B cell (primary cell): ENCODE data around the gene PAK6. TPM values are rescaled to one million over a fixed set of nuclear protein-coding genes. Genes with fewer than 3 reads are reported as not detected.

Experiments
- ATAC-seq: fragments of 200-7000 bp; cut with Tn5 transposase; one replicate; pipeline ENCODE4 v1.10.0; 2021; ENCODE audit warnings: low read depth, mild to moderate bottlenecking, moderate number of reproducible peaks, moderate library complexity
- CTCF ChIA-PET: fragments of 350-600 bp; sonication (Branson Sonifier 250); formaldehyde crosslinking; loops from one replicate; lab custom pipeline; 2021; ENCODE audit warnings: antibody characterized with exemption, inconsistent platforms; lab: Charles Lee
- POLR2A ChIA-PET: fragments of 350-600 bp; sonication (Branson Sonifier 250); formaldehyde crosslinking; loops from one replicate; lab custom pipeline; 2021; ENCODE audit warnings: antibody characterized with exemption; lab: Charles Lee
- DNase-seq: peaks from one replicate; pipeline ENCODE4 v3.0.0; 2013
- H2AFZ ChIP-seq: 2 replicates; pipeline ENCODE4 v1.6.1; 2012; ENCODE audit warnings: mild to moderate bottlenecking, low read depth, low read length; ENCODE audit not compliant: insufficient read depth, poor library complexity, severe bottlenecking
- H3K27ac ChIP-seq, 2 donors: 1 replicate in 1 of 2; 2 replicates in 1 of 2; pipeline ENCODE4 v1.5.1; 2012 to 2013; ENCODE audit warnings: low read length in 2 of 2, mild to moderate bottlenecking in 2 of 2, moderate library complexity in 1 of 2
- H3K27me3 ChIP-seq, 4 experiments: fragments of 200-600 bp in 1 of 4; sonication (generic) in 1 of 4; replicated peaks in 1 of 4; 1 replicate in 2 of 4; 2 replicates in 2 of 4; pipeline versions ENCODE4 v1.6.1 to v1.7.0; 2013 to 2016; ENCODE audit warnings: low read length in 3 of 4, mild to moderate bottlenecking in 2 of 4, mixed read lengths in 1 of 4, moderate library complexity in 1 of 4; ENCODE audit not compliant: insufficient read depth in 4 of 4, control insufficient read depth in 3 of 4; ENCODE audit errors: control extremely low read depth in 1 of 4
- H3K36me3 ChIP-seq, 2 experiments: replicated peaks in 1 of 2; 1 replicate in 1 of 2; 2 replicates in 1 of 2; pipeline versions ENCODE4 v1.6.1 to v1.7.1; 2013; ENCODE audit warnings: low read length in 1 of 2; ENCODE audit not compliant: insufficient read depth in 2 of 2, control insufficient read depth in 1 of 2; ENCODE audit errors: control extremely low read depth in 1 of 2, extremely low read depth in 1 of 2
- H3K4me1 ChIP-seq, 2 donors: fragments of 200-600 bp in 1 of 2; sonication (generic) in 1 of 2; 1 replicate in 1 of 2; 2 replicates in 1 of 2; pipeline versions ENCODE4 v1.5.1 to v1.6.1; 2013 to 2017; ENCODE audit warnings: low read length in 2 of 2; ENCODE audit not compliant: control insufficient read depth in 2 of 2, insufficient read depth in 2 of 2
- H3K4me2 ChIP-seq: replicated peaks from 2 replicates; pipeline ENCODE3; 2012; ENCODE audit warnings: mild to moderate bottlenecking, low read depth, low read length; ENCODE audit not compliant: poor library complexity, severe bottlenecking
- H3K4me3 ChIP-seq, 5 experiments: fragments of 200-600 bp in 1 of 5; sonication (generic) in 1 of 5; 1 replicate in 3 of 5; 2 replicates in 2 of 5; pipeline versions ENCODE4 v1.5.1 to v1.7.0; 2011 to 2016; ENCODE audit warnings: low read length in 4 of 5, mild to moderate bottlenecking in 4 of 5, low read depth in 2 of 5, control low read depth in 1 of 5, moderate library complexity in 1 of 5; ENCODE audit not compliant: insufficient read depth in 1 of 5; ENCODE audit errors: control extremely low read depth in 1 of 5, extremely low read depth in 1 of 5
- H3K79me2 ChIP-seq: fragments of 200-600 bp; sonication (generic); one replicate; pipeline ENCODE4 v1.6.0; 2016; ENCODE audit warnings: low read length; ENCODE audit not compliant: control insufficient read depth, insufficient read depth
- H3K9ac ChIP-seq: fragments of 200-600 bp; sonication (generic); 2 replicates; pipeline ENCODE4 v1.6.1; 2017; ENCODE audit warnings: mild to moderate bottlenecking, low read length, moderate library complexity
- H3K9me3 ChIP-seq, 3 donors: one replicate each; pipeline versions ENCODE4 v1.6.1 to v1.7.1; 2013; ENCODE audit warnings: low read length in 2 of 3; ENCODE audit not compliant: control insufficient read depth in 2 of 3, insufficient read depth in 1 of 3; ENCODE audit errors: control extremely low read depth in 1 of 3
- H4K20me1 ChIP-seq: 2 replicates; pipeline ENCODE4 v1.6.0; 2012; ENCODE audit warnings: mild to moderate bottlenecking, low read length; ENCODE audit not compliant: insufficient read depth, control insufficient read depth, poor library complexity, severe bottlenecking
- H3K27ac Mint-ChIP-seq: one replicate; pipeline ENCODE4 v1.8.0; 2021; ENCODE audit warnings: mixed read lengths
- H3K27me3 Mint-ChIP-seq: one replicate; pipeline ENCODE4 v1.8.0; 2021; ENCODE audit warnings: mixed read lengths
- H3K4me1 Mint-ChIP-seq: one replicate; pipeline ENCODE4 v1.8.0; 2021; ENCODE audit warnings: mixed read lengths
- H3K4me3 Mint-ChIP-seq: one replicate; pipeline ENCODE4 v1.8.0; 2021; ENCODE audit warnings: mixed read lengths
- H3K9me3 Mint-ChIP-seq: one replicate; pipeline ENCODE4 v1.8.0; 2022; ENCODE audit warnings: mixed read lengths; ENCODE audit not compliant: insufficient read depth
- EZH2 ChIP-seq: IDR thresholded peaks from 2 replicates; pipeline ENCODE4 v1.6.1; 2012; ENCODE audit warnings: borderline replicate concordance, low read depth, mild to moderate bottlenecking, moderate library complexity, low read length; ENCODE audit not compliant: insufficient read depth, poor library complexity, severe bottlenecking
- WGBS: methylation state at CpG from one replicate; pipeline ENCODE4 v1.1.5; 2013; ENCODE audit warnings: missing lambda C conversion rate; ENCODE audit not compliant: insufficient coverage; 5-methylcytosine and 5-hydroxymethylcytosine counted together
- intact Hi-C: fragments of 100-400 bp; cut with micrococcal nuclease; formaldehyde crosslinking; loops from one replicate; pipeline ENCODE4 v1.10.0; 2022
- polyA plus RNA-seq: library from polyadenylated mRNA; depleted of rRNA; stranded (reverse); fragments of >200 nt; gene quantifications from 2 replicates; pipeline ENCODE4 v1.2.3, GENCODE V29; 2012
- total RNA-seq, 2 donors: library from RNA; stranded (reverse); fragments of 120-200 nt in 1 of 2; gene quantifications; 1 replicate in 1 of 2; 2 replicates in 1 of 2; pipeline versions ENCODE4 v1.2.3 to v1.2.4, GENCODE V29; 2013 to 2022
- TF ChIP-seq, protein P1 (sequence below): fragments of 200-600 bp; IDR thresholded peaks from one replicate; pipeline ENCODE4 v1.8.0; 2022; ENCODE audit warnings: antibody characterized with exemption, mild to moderate bottlenecking

Gene PAK6
- total and polyA plus RNA-seq, 2 donors (not counting 1 experiment from before 2014, with no cell fraction given), result 0.45 to 1.2 TPM

DNA sequence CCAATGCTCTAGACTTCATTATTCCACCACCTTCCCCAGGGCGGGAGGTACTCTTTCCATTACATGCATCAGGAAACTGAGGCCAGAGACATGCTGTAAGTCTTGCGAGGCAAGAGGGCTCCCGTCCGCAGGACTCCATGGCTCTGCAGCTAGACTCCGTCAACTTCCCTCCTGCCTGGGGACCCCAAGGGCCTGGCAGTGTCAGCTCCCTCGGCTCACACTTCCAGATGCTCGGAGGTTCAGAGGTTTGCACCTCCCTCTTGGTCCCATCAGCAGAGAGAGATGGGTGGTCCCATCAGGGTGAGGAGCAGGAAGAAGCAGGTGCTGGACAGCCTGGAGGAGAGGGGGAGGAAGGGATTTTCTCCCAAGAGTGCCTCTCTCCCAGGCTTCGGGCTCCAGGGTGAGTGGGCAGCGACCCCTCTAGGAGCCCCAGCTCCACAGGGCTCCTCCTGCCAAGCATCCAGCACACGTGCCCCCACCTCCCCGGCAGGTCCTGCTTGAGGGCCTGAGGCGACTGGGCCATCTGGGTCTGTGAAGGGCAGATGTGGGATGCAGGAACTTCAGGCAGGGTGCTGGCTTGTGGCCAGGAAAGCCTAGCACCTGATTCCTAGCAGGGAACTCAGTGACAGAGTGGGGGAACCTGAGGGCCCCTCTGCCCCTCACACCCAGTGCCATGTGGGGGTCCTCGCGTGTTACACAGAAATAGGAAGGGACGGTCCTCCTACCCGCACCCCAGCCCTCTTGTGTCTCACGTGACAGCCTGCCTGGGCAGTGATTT lies 9.3 kb downstream of the PAK6 start:
- H4K20me1 ChIP-seq, result no peaks in the 10 kb centered on the region
- H3K4me1 Mint-ChIP-seq, result peaks cover 4% of the 10 kb centered on the region
- no peak for DNase-seq

More for the DNA sequence above, 9.3 kb downstream of the PAK6 start:
- Histone ChIP-seq H3K79me2 (no peaks in the 10 kb centered on the region), H3K4me2 (no peak overlapping the region), H3K9ac (no peak overlapping the region), H3K9me3 (peaks cover 0 to 2% (median 0%) of the 10 kb centered on the region in 3 donors), H3K27ac (no peak overlapping the region), H3K27me3 (peaks cover 0 to 28% (median 7%) of the 10 kb centered on the region in 4 experiments), H2AFZ (no peak overlapping the region), H3K36me3 (no peaks in the 10 kb centered on the region), H3K4me1 (peaks cover 4 to 11% of the 10 kb centered on the region in 2 donors), H3K4me3 (no peak overlapping the region)
- peaks cover 13% of the 10 kb centered on the region for H3K27me3 Mint-ChIP-seq
- intact Hi-C loops, result no loop called here
- no peaks in the 10 kb centered on the region for H3K9me3 Mint-ChIP-seq
- no peak overlapping the region for H3K27ac Mint-ChIP-seq
- WGBS, result 91% methylated on average over 14 of the region's 17 CpGs
- POLR2A ChIA-PET, result no interaction called here
- CTCF ChIA-PET, result interaction anchor here (1.2 kb wide), 1 partner anchor 31 kb away, joined by 3 read pairs; no protein-coding TSS in a partner anchor
- no peak overlapping the region for H3K4me3 Mint-ChIP-seq
- no peak for ATAC-seq
- TF ChIP-seq, protein P1, sequence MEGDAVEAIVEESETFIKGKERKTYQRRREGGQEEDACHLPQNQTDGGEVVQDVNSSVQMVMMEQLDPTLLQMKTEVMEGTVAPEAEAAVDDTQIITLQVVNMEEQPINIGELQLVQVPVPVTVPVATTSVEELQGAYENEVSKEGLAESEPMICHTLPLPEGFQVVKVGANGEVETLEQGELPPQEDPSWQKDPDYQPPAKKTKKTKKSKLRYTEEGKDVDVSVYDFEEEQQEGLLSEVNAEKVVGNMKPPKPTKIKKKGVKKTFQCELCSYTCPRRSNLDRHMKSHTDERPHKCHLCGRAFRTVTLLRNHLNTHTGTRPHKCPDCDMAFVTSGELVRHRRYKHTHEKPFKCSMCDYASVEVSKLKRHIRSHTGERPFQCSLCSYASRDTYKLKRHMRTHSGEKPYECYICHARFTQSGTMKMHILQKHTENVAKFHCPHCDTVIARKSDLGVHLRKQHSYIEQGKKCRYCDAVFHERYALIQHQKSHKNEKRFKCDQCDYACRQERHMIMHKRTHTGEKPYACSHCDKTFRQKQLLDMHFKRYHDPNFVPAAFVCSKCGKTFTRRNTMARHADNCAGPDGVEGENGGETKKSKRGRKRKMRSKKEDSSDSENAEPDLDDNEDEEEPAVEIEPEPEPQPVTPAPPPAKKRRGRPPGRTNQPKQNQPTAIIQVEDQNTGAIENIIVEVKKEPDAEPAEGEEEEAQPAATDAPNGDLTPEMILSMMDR, result no peak
- no peak for TF ChIP-seq EZH2
